GM18526 (cell line): ENCODE data around the gene SFN.

ENCODE experiments used
- POLR2A ChIP-seq: IDR thresholded peaks from 3 replicates; pipeline ENCODE4 v1.6.1; 2011; ENCODE audit not compliant: insufficient read length; ENCODE audit errors: extremely low read depth

Gene SFN

GRCh38 chr1:26857473-26858060, 5.4 kb upstream of the SFN start:
- TF ChIP-seq POLR2A = no peak

GRCh38 chr1:26858160-26858559, 4.8 kb upstream of the SFN start:
- no peak for TF ChIP-seq POLR2A

DNA sequence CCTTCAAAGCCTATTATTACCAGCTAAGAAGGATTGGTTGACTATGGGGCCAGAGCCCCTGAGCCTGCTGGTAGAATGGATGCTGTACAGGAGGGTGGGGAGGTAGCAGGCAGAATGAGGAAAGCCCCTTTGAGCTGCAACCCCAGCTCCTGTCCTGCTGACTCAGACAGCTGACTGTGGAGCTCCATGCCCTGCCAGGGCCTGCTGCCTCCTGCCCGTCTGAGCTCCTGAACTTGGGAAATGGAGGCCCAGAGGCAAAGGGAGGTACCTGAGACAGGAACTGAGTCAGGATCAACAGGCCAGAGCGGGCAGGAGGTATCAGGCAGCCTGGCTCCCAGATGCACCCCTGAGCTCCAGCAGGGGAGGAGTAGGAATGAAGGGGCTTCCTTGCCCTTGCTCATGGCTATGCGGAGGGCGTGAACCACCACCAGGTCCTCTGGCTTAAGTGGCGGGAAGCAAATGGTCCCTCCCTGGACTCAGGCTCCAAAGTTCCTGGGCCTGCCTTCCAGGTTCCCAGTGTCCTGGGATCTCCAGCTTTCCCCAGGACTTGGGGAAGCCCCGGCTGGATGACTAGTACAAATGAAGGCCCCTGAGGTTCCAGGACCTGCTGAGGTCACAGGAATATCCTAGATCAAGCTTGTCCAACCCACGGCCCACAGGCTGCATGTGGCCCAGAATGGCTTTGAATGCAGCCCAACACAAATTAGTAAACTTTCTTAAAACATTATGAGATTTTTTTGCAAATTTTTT, 3.9 kb upstream of the SFN start:
- no peak for TF ChIP-seq POLR2A

DNA sequence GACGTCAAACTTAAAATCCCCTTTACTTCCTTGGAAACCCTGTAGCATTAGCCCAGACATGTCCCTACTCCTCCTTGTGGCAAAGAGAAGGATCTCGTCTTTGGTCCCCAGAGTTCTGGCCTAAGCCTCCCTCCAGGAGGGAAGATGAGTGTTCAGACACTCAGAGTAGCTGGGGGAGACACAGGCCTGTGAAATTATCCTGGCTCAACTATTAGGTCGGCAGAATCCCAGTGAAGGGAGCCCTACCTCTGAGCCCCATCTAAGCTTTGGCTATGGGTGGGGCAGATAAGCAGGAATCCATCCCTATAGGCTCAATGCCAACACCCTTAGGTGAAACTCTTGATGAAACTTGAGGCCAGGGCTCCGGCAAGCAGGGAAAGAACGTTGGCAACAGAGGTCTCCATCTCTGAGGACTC, 1.7 kb upstream of the SFN start:
- no peak for TF ChIP-seq POLR2A

- TF ChIP-seq POLR2A = no peak
These were observed 1.0 kb upstream of the SFN start for GRCh38 chr1:26861889-26862378.

DNA sequence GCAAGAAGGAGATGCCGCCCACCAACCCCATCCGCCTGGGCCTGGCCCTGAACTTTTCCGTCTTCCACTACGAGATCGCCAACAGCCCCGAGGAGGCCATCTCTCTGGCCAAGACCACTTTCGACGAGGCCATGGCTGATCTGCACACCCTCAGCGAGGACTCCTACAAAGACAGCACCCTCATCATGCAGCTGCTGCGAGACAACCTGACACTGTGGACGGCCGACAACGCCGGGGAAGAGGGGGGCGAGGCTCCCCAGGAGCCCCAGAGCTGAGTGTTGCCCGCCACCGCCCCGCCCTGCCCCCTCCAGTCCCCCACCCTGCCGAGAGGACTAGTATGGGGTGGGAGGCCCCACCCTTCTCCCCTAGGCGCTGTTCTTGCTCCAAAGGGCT, 732 bp downstream of the SFN start:
- no peak for TF ChIP-seq POLR2A

GRCh38 chr1:26864610-26865480, 1.9 kb downstream of the SFN start:
- peak; percentile 99 for TF ChIP-seq POLR2A

DNA sequence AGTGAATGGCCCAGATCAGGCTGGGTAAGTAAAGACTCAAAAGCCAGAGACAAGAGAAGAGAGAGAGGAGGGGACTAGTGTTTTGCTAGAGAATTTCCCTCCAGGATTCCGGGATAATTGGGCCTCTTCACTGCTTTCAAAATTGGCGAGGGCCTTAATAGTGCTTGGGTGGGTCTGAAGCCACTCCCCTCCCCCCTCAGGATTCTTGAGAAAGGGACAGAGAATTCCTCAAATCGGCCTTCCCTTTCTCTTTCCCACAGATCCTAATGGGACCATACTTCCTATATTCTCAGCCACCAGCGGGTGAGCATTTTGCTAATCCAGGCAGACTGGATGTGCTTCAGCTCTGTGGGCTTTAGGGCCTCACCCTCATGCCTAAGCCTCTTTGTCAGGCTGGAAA, 11.9 kb downstream of the SFN start:
- no peak for TF ChIP-seq POLR2A

- no peak for TF ChIP-seq POLR2A
These were observed 14.4 kb downstream of the SFN start for GRCh38 chr1:26877326-26877725.

- TF ChIP-seq POLR2A = no peak
These were observed 16.8 kb downstream of the SFN start for GRCh38 chr1:26879793-26880192.

DNA sequence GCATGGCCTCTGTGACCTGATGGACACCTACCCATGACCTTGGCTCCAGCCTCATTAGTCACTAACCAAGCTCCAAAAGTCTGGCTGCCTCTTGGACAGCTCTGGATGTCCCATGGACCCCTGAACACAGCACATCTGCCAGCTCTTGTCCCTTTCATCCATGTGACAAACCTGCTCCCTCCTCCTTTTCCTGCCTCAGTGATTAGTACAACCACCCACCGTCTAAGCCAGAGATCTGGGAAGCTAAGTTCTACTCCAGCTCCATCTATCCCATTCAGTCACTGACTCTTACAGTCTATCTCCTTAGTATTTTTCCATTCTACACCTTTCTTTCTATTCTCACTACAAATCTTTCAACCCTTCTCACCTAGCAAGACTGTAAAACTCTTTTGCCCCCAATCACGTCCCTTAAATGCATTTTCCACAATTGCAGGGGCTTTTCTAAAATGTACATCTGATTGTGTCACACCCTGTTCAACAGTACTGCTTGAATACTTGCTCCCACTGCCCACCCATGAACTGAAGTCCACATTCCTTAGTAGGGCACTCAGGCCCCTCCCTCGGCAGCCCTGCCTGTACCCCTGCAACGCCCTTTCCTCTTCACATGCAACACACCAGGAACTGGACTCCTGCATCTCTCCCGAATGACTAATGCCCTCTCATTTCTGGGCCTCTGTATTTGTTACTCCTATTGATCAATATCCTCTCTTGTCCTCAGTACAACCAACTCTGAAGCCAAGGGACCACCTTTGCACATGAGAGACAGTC, 19.9 kb downstream of the SFN start:
- no peak for TF ChIP-seq POLR2A

DNA sequence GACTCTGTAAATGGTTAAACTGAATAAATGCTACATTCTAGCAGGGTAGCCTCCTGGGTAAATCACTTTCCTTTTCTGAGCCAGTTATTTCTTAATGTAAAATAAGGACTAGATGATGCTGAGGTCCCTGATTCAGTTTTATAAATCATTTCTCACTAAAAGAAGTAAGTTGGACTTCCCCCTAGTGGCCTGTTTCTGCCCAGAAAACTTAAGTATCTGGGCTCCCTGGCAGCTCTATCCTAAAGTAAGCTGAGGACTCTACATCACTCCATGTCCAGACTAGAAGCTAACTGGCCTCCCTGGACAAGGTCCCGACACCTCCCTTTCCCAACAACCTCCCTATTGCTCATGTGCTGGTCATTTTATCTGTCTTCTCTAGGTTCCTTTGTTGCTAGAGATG, 24.2 kb downstream of the SFN start:
- no peak for TF ChIP-seq POLR2A

DNA sequence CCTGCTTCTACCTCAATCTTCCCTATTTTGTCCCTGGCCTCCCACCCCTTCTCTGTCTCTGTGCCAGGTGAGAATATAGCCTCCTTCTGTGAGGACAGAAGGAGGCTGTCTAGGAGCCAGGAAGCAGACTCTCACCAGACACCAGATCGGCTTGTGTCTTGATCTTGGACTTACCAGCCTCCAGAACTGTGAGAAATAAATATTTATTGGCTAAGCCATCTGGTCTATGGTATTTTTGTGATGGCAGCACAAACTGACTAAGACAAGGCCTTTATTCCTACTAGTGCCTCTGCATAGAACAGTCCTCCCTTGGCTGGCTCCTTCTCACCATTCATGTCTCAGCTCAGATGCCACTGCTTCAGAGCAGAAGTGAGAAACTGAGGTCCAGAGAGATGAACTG, 25.3 kb downstream of the SFN start:
- TF ChIP-seq POLR2A = no peak

- TF ChIP-seq POLR2A = peak; percentile 81
These were observed 26.9 kb downstream of the SFN start, which contains the start of gene GPN2 for GRCh38 chr1:26889551-26890466. GPN2 (minus strand) TSS chr1:26890283; CDS start chr1:26890096, 187 bp downstream.
